ENCODE results near the gene DYNC1I1. TPM values are rescaled to one million over a fixed set of nuclear protein-coding genes. Genes with fewer than 3 reads are reported as not detected.

Gene DYNC1I1
- total and polyA plus RNA-seq, 2 of the 13 experiments (the other 11 are each of a cell fraction or from before 2014, with no cell fraction given): not detected

DNA sequence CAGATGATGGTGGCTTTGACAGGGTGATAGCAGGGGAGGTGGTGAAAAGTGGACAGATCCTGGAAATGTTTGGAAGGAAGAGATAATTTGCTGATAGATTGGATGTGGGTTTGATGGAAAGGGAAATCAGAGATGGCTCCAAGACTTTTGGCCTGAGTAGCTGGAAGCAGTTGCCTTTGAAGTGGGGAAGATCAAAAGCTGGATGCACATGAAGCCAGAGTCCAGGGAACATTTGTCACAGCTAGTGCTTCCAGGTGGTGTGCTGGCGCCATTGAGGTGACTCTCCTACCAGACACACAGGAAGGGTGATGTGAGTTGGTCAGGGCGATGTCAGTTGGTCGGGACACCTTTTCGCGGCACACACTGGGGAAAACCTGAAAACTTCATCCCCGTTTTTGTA lies 15.9 kb downstream of the DYNC1I1 start:
- BruUV-seq (replicated peaks): no TSS peak
- POLR2A ChIA-PET: no interaction called here
- Histone ChIP-seq H3K79me2 (ENCODE audit: insufficient read depth, low read length) (no peaks in the 10 kb centered on the region), H3K4me3 (replicated peaks in 1 of 3; ENCODE audit: insufficient read depth in 1 of 3, low read depth in 2 of 3, low read length in 3 of 3) (no peak overlapping the region), H4K20me1 (ENCODE audit: insufficient read depth, low read length) (no peaks in the 10 kb centered on the region), H3K4me2 (ENCODE audit: low read depth, low read length) (no peak overlapping the region), H3K9me3 (ENCODE audit: low read length) (no peaks in the 10 kb centered on the region), H3K36me3 (replicated peaks in 1 of 2; ENCODE audit: control insufficient read depth in 1 of 2, insufficient read depth in 2 of 2, low read length in 2 of 2) (no peaks in the 10 kb centered on the region), H3K9ac (ENCODE audit: insufficient read depth, low read depth, low read length) (no peak overlapping the region), H2AFZ (ENCODE audit: low read length) (no peak overlapping the region), H3K27ac (ENCODE audit: extremely low read length, insufficient read depth, low read length) (no peak overlapping the region), H3K4me1 (ENCODE audit: insufficient read depth, low read length) (no peaks in the 10 kb centered on the region), H3K27me3 (ENCODE audit: control insufficient read depth in 1 of 2, insufficient read depth in 2 of 2, low read length in 2 of 2) (no peaks in the 10 kb centered on the region)
- in situ Hi-C loops (cut with HindIII; ENCODE audit: extremely low pct_ligation_motif_present, low pct_unique_long_range_greater_than_20kb) (no loop called here), intact Hi-C loops (cut with micrococcal nuclease; ENCODE audit: unreplicated experiment) (no loop called here)
- no peak for FAIRE-seq
- CTCF ChIA-PET (ENCODE audit: low intra/inter-chr PET ratio, low total read pairs): no interaction called here
- TF ChIP-seq ZNF776 (CRISPR knock-in tag; IDR thresholded peaks at IDR 0.05) (no peak), ZNF674 (CRISPR knock-in tag; IDR thresholded peaks at IDR 0.05; ENCODE audit: low read depth) (no peak), ARHGAP35 (CRISPR knock-in tag; IDR thresholded peaks at IDR 0.05; ENCODE audit: borderline replicate concordance) (no peak), ARID2 (CRISPR knock-in tag; IDR thresholded peaks at IDR 0.05; ENCODE audit: borderline replicate concordance) (no peak), ZNF556 (CRISPR knock-in tag; IDR thresholded peaks at IDR 0.05; ENCODE audit: borderline replicate concordance) (no peak), NFIB (CRISPR knock-in tag; IDR thresholded peaks at IDR 0.05; ENCODE audit: borderline replicate concordance) (no peak), HIVEP1 (CRISPR knock-in tag; IDR thresholded peaks at IDR 0.05) (no peak), SCMH1 (CRISPR knock-in tag; IDR thresholded peaks at IDR 0.05; ENCODE audit: borderline replicate concordance) (no peak)
- TF ChIP-seq, protein P1, sequence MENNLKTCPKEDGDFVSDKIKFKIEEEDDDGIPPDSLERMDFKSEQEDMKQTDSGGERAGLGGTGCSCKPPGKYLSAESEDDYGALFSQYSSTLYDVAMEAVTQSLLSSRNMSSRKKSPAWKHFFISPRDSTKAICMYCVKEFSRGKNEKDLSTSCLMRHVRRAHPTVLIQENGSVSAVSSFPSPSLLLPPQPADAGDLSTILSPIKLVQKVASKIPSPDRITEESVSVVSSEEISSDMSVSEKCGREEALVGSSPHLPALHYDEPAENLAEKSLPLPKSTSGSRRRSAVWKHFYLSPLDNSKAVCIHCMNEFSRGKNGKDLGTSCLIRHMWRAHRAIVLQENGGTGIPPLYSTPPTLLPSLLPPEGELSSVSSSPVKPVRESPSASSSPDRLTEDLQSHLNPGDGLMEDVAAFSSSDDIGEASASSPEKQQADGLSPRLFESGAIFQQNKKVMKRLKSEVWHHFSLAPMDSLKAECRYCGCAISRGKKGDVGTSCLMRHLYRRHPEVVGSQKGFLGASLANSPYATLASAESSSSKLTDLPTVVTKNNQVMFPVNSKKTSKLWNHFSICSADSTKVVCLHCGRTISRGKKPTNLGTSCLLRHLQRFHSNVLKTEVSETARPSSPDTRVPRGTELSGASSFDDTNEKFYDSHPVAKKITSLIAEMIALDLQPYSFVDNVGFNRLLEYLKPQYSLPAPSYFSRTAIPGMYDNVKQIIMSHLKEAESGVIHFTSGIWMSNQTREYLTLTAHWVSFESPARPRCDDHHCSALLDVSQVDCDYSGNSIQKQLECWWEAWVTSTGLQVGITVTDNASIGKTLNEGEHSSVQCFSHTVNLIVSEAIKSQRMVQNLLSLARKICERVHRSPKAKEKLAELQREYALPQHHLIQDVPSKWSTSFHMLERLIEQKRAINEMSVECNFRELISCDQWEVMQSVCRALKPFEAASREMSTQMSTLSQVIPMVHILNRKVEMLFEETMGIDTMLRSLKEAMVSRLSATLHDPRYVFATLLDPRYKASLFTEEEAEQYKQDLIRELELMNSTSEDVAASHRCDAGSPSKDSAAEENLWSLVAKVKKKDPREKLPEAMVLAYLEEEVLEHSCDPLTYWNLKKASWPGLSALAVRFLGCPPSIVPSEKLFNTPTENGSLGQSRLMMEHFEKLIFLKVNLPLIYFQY (CRISPR knock-in tag; IDR thresholded peaks at IDR 0.05; ENCODE audit: borderline replicate concordance): no peak
- 67% methylated on average over 3 of the region's 6 CpGs for WGBS (ENCODE audit: low lambda C conversion rate)
- ATAC-seq: no peak
- DNase-seq (ENCODE audit: low spot score): no peak

All from HepG2 (cell line).